Measurements from ENCODE around the gene TYMP.

Gene TYMP

DNA sequence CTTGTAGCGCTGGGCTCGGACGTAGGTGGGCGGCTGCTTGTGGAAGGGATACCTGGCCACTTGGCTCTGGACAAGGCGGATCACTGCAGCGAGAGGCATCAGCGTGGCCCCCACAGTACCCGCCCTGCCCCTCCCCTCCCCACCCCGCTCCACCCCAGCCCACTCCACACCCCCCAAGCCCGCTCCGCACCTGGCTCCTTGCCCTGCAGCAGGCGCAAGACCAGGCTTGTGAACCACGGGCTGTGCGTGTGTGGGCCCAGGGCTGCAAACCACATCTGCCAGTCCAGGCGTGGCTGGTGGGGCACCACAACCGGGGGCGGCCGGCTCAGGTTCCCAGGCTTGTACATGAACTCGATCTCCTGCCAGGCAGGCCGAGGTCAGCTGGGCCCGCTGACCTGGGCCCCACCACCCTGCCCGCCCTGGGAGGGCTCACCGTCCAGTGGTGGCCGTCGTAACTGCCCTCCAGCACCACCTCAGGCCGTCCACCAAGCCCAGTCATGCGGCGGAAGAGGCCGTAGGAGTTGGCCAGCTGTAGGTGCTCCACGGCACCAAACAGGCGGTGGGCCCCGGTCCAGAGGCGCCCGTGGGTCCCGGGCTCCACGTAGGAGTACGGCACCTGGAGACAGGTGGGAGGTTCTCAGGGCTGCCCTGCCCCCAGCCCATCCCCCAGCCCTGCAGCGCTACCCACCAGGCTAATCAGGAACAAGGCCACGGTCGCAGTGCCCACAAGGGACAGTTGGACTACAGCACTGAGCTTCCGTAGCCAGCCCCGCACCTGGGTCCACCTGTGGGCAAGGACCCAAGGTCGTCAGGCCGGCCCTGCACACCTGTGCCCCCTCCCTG is 25.2 kb downstream of the TYMP start:
- no peak for DNase-seq

DNA sequence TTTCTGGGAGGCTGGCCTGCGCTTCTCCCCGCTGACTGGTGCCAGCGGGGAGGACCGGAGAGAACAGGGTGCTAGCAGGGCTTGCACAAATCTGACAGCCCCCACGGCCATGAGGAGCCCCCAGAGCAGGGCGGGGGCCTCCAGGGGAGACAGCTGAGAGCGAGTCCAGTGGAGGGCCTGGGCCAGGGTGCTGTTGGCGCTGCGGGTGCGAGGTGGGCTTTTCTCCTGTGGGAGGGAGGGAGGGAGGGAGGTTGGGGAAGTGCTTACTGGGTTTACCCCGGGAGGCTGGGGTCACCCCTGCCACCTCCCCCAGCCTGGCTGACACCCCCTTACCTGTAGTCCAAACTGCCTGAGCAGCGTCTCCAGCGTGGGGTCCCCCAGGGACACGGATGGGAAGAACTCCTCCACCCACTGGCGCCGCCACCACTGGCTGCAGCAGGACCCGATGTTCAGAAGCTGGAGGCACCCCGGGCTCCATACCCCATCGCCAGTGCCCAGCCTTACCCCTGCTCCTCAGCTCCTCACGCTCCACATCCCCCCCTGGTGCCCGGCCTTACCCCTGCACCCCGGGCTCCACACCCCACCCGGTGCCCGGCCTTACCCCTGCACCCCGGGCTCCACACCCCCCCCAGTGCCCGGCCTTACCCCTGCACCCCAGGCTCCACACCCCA is 26.2 kb downstream of the TYMP start:
- DNase-seq = no peak

DNA sequence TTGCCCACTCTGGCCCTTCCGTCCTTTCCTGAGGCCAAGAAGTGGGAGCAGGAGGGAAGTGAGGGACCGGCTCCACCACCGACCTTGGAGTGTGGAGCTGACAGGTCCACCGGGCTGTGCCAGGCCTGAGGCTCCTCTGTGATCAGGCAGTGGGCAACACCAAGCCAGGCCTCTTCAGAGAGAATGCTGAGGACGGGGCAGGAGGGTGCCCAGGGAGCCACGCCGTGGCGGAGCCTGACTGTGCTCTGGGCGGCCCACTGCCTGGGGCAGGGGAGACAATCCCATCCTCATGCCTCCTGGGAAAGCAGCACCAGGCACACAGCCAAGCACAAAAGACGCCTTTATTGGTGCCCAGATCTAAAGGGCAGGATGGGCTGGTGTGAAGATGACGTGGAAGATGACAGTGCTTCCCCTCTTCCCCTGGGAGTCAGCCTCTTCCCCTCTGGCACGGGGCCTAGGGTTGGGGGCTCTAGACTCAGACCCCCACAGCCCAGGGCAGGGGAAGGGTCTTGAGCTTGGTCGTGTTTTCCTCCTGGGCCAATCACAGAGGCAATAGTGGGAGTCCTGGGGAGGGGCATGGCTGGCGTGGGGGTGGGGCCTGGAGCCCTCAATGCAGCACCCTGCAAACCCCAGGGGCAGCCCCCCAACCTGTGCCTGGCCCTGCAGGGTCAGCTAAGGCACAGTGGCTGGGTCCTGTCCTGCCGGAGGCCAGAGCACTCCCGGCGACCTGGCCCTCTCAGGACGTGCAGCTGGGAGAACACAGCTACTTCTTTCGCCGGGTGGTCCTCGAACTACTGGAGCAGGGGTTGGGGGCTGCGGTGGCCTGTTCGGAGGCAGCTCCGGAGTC is 27.0 kb downstream of the TYMP start:
- DNase-seq = no peak

DNA sequence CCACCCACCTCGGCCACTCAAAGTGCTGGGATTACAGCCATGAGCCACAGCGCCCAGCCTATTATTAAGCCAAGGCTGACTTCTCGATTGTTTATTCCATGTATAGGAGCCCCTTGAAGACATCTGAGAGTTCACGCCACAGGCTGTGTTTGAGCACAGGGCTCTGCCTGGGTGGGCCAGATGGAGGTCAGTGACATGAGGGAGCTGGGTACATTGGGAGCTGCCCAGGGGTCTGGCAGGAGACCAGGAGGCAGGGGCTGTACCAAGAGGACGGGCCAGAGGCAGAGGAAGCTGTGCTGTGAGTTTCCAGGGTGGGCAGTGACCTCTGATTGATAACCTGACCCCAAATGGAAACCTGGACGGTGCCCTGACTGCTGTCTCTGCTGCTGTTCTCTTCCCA is 27.7 kb downstream of the TYMP start:
- no peak for DNase-seq

DNA sequence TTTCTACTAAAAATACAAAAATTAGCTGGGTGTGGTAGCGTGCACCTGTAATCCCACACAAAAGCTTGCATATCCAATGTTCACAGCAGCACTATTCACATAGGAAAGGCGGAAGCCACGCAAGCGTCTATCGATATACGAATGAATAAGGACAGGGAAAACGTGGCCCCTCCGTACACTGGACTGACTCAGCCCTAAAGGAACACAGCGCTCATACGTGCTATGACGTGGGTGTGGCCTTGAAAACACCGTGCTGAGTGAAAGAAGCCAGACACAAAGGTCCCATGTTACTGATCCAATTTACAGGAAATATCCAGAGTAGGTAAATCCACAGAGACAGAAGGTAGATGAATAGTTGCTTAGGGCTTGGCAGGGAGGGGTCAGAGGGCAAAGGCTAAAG is 29.4 kb downstream of the TYMP start:
- DNase-seq = no peak

DNA sequence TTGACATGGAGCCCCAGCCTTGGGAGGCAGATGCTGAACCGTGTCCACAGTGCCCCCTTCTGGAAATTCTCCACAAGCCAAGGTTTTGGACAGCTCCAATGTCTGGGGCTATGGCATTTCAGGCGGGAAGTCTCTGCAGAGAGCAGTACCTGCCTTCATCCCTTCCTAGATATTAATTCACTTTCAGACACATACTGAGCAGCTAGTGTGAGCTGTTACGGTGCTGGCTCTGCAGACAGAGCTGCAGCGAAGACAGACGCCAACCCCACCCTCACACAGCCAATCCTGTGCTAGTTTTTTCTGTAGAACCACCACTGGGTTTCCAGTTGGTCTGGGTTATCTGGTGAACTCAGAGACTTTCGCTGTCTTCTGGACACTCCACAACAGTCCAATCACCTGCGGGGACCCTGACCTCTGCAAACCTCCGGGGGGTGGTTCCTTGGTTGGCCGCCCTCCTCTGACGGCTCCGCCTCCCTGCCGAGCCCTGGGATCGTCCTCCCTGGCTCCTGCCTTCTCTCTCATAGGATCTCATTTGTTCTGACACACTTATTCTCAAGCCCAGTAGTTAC is 31.4 kb downstream of the TYMP start:
- peak; percentile 80 for DNase-seq

DNA sequence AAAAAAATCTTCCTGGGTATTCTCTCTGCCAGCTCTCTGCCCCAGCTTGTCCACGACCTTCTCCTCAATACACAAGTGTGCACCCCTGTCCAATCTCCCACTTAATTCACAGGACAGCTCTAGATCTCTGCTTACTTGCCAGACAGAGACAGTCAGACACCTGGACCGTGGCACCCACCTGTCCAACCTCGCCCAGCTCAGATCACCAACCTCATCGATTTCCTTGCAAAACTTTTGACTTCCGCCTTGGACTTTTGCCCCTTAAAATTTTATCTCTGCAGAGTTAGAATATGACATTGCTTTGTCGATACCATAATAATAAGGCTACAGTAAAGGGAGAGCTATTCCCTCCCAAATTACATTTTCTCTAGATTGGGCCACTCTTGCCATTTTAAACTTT is 32.7 kb downstream of the TYMP start:
- DNase-seq = no peak

DNA sequence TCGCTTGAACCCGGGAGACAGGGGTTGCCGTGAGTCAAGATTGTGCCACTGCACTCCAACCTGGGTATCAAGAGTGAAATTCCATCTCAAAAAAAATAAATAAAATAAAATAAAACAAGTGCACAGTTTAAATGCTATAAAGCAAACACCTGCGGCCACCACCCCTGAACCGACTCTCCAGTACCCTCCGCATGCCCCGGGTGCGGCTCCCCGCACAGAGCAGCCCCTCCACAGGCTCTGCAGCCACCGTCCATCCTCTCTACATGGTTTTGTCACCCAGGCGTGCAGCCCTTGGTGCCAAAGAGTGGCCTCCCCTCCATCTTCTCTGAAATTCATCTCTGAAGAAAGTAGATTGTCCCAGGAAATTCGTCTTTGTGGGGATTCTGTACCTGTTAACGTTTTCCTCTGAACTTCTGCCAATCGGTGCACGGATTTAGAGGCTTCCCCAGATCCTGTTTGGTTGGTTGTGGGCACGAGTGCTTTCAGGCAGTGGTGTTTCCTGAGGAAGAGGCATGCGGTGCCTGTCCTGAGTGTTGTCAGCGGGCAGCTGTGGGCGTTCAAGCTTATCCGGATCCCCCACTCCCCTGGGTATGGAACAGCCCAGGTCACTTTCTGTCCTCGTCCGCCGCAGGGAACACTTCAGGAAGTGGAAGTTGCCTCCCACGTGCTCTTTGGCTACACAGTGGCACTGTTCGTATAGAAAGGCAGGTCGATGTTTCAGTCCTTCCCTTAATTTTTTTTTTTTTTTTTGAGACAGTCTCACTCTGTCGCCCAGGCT is 39.1 kb downstream of the TYMP start:
- DNase-seq = no peak

DNA sequence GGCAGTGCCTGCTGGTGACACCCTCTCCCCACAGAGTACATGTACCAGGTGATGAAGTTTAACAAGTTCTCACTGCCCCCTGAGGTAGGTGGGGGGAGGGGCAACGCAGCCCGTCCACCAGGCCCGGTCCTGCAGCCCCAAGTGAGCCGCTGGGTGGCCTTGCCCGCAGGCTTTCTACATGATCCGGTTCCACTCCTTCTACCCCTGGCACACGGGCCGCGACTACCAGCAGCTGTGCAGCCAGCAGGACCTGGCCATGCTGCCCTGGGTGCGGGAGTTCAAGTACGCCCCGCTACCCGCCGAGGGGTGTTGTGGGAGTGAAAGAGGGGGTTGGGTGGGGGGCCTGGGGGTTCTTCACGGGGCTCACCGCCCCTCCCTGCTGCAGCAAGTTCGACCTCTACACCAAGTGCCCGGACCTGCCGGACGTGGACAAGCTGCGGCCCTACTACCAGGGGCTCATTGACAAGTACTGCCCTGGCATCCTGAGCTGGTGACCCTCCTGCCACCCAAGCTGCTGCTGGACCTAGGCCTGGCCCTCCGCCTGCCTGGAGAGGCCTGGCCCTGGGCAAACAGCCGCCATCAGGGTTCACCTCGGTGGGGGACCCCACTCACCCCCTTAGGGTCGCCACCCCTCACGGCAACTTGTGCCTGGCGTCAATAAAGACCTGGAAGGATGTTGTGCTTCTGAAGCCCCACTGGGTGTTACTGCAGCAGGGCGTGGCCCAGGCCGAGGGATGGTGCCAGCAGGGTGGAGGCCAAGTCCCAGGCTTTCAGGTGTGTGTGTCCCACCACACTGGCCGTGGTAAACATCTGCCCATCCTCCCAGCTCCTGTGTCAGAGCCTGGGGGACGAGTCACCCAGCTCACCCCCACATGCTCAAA is 40.2 kb downstream of the TYMP start:
- DNase-seq = no peak

DNA sequence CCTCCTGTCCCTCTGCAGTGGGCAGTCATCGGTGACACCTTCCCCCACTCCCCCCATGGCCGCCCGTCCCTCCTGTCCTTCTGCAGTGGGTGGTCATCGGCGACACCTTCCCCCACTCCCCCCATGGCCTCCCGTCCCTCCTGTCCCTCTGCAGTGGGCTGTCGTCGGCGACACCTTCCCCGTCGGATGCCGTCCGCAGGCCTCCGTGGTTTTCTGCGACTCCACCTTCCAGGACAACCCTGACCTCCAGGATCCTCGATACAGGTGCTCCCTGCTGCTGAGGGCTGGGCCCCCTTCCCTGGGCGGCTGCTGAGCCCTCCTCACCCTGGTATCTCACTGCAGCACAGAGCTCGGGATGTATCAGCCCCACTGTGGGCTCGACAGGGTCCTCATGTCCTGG is 40.9 kb downstream of the TYMP start:
- no peak for DNase-seq

DNA sequence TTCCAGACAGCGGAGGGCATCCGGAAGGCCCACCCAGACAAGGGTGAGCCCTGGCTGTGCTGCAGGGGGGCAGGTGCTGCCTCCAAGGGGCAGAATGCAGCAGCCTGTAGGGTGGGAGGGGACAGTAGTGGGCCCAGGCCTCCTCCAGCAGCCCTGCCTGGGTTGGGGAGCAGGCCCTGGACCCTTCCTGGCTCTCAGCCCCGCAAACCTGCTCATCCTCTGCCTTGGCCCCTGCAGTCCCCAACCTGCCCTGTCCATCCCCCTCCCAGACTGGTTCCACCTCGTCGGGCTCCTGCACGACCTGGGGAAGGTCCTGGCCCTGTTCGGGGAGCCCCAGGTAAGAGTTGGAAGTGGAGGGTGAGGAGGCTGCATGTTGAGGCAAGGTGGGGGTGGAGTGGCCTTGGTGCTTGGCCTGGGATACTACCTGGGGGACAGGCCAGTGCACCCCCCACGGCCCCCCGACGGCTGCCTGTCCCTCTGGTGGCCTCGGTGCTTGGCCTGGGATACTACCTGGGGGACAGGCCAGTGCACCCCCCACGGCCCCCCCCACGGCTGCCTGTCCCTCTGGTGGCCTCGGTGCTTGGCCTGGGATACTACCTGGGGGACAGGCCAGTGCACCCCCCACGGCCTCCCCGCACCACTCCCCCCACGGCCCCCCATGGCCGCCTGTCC is 41.7 kb downstream of the TYMP start:
- DNase-seq = no peak

DNA sequence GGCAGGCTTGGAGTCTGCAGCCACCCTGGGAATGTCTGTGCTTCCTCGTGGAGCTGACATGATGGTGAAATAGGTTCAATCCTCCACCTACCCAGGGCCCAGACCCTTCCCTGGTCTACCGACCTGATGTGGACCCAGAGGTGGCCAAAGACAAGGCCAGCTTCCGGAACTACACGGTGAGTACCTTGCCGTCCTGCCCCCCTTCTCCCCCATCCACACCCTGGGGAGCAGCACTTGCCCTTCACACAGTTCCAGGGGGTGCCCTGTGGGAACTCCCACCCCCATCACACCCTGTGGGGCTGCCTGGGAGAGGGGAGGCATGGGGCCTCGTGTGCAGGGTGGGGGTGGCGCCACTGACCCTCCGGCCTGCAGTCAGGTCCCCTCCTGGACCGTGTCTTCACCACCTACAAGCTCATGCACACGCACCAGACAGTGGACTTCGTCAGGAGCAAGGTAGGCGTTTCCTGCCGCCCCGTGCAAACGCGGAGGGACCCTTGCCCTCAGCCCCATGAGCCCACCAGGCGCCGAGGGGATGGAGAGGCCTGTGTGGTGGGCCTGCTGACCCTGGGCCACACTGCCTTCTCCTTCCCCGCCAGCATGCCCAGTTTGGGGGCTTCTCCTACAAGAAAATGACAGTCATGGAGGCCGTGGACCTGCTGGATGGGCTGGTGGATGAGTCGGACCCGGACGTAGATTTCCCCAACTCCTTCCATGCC is 42.4 kb downstream of the TYMP start:
- no peak for DNase-seq

DNA sequence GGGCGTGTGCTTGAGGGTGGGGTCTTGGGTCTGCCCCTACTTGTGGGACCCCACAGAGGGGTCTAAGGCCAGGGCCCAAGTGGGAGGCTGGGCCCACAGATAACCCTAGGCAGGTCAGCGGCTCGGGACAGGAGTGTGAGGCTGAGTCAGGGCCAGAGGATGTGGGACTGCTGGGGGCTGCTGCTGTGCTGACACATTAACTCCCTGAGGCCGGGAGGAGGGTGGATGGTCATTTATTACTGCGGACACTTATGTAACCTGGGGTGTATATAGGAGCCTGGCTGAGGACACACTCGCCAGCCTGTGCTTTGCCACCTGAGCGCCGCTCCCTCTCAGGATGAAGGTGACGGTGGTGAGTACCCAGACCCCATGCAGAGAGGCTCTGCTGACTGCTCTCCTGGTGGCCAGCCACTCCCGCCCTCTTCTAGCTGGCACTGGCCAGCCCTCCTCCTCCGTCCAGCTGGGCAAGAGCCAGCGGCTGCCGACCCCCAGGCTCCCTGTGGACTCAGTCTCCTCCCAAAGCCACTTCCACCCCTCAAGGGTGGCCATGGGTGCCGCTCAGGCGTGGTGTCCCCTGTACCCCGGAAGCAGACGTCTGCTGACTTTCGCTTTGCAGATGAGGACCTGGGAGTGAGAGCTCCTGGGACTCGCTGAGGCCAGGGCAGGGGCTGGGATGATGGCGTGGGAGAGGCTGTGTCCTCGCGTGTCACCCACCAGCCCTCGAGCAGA is 43.1 kb downstream of the TYMP start, which contains the start of gene MIOX:
TSS of gene MIOX (plus strand) at position 299 of the 729 bp plus-strand sequence. CDS start at position 338, 39 bp downstream.
- no peak for DNase-seq

DNA sequence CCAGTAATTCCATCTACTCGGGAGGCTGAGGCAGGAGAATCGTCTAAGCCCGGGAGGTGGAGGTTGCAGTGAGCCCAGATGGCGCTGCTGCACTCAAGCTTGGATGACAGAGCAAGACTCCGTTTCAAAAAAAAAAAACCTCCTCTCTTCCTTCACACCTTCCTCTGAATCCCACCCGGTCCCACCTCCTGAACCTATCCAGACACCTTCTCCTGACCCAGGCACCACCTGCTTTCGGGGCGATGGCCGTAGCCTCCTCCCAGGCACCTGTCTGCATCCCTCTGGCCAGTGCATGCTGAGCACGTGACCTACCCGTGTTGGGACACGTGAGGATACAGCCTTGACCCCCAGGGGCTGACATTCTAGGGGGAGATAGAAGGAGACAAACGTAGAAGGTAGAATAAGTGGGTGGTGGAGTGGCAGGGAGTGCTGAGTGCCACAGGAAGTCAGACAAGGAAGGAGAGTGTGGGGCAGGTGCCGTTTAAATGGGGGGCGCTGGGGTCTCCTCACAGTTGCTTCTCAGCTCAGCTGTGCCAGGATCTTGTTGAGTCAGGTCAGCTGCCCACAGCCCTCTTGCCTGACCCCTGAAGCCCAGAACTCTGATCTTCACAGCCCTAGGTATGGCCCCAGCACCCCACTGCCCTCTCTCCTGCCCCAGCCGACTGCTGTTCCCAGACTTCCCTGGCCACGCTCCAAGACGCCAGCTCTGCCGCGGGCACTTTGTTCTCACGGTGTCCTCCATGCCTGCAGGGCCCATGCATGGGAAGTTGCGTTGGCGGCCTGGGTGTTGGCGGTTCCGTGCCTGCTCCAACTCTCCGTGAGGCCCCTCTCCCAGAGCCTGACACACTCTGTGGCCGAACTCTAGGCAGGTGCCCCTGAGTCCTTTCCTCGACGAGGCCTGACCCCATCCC is 44.3 kb downstream of the TYMP start:
- no peak for DNase-seq

DNA sequence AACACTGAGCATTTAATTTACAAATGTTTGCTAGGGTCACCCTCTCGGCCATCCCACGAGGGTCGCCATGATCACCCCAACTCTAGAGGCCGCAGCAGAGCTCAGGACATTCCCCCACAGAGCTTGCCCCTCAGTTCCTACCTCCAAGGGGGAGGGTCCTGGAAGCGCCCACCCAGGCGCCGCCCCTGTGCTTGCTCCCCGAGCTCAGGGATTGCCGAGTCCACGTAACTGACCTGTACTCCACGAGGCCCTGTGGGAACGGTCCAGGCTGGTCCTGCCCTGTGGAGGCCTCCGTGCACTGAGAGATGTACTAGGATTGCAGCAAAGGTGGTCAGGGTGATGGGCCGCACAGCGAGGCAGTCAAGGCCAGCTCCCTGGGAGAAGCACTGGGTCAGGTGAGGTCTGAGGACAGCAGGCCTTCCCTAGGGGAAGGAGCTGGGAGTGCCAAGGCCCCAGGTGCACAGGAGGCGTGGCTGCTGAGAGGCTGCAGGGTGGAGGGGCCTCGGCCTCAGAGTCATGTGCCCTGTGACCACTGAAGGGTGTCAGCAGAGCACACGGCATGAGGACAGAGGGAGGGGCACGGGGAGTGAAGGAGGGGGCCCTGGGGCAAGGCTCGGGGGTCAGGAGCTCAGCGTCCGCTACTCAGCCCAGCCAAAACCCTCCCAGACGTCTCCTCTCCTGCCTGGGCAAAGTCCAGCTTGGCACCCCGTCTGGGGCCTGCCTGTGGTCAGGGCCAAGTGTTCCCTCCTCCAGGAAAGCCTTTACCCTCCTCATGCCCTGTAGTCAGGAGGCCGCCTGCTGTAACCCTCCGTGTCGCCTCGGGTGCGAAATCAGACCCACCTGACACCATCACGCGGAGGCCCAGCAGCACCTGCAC is 45.6 kb downstream of the TYMP start:
- DNase-seq = no peak

DNA sequence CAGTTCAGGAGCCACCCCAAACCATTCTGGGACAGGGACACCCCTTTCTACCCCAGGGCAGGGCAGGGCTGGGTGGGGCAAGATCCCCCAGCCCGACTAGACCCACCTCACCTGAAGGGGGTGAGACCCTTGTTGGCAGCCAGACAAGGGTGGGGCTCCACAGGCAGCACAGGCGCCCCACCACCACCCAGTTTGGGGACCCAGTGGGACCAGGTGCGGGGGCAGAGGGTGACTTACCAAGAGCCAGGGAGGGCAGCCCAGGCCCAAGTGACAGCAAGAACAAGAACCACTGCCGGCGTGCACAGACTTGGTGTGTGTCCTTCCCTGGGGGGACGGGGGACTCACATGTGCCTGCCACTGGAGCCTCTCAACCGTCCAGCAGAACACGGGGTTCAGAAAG is 46.3 kb downstream of the TYMP start:
- DNase-seq = no peak

DNA sequence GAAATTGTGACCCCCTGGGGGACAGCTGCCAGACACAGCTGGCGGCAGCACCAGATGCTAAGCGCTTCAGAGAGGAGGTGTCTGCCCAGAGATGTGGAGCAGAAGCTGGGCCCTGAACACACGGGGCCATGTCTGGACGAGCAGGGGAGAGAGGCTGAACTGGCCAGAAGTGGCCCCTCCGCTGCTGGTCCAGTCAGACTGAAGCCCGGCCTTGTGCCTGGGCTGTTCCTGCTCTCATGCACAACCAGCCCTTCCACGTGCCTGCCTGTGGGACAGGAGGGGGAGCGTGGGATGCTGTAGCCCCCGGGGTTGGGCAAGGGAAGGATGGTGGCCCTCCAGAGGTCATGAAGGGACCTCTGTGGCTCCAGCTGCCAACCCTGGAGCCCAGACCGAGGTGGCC is 46.7 kb downstream of the TYMP start:
- no peak for DNase-seq
